Right cardiac atrium (tissue), 5 donors: ENCODE data around the gene COQ10B. TPM values are rescaled to one million over a fixed set of nuclear protein-coding genes. Genes with fewer than 3 reads are reported as not detected.

ENCODE experiments used
- ATAC-seq, 2 donors: fragments of 200-7000 bp; cut with Tn5 transposase; one replicate each; pipeline versions ENCODE4 v1.8.0 to v1.9.1; 2020; ENCODE audit warnings: moderate library complexity in 2 of 2, mild to moderate bottlenecking in 1 of 2
- DNase-seq, 3 donors: peaks; one replicate each; pipeline ENCODE4 v3.0.0-alpha.2; 2020
- H3K27ac ChIP-seq: one replicate; pipeline ENCODE4 v1.5.1; 2013; ENCODE audit warnings: mild to moderate bottlenecking, low read length, control low read depth, moderate library complexity
- H3K27me3 ChIP-seq: one replicate; pipeline ENCODE4 v1.6.1; 2013; ENCODE audit not compliant: control insufficient read depth, insufficient read depth
- H3K4me1 ChIP-seq: one replicate; pipeline ENCODE4 v1.6.1; 2013; ENCODE audit warnings: low read length; ENCODE audit not compliant: control insufficient read depth, insufficient read depth
- H3K4me3 ChIP-seq: one replicate; pipeline ENCODE4 v1.5.1; 2013; ENCODE audit warnings: low read length, control low read depth
- H3K9me3 ChIP-seq: one replicate; pipeline ENCODE4 v1.6.1; 2013; ENCODE audit warnings: low read length; ENCODE audit not compliant: control insufficient read depth
- WGBS: extraction: QIAGEN DNeasy Blood & Tissue Kit; methylation state at CpG from one replicate; pipeline ENCODE4 v1.1.7; 2013; 5-methylcytosine and 5-hydroxymethylcytosine counted together
- intact Hi-C, 4 donors: fragments of 100-400 bp; cut with DNase I; formaldehyde crosslinking; loops; one replicate each; pipeline versions ENCODE4 v1.11.0 to v1.14.0; 2022 to 2023
- polyA plus RNA-seq: library from polyadenylated mRNA; stranded (reverse); fragments of 200-250 nt; gene quantifications from one replicate; pipeline ENCODE4 v1.2.3, GENCODE V29; 2013
- total RNA-seq, 4 donors: library from RNA; stranded (reverse); fragmentation: NEBNext Ultra II Directional; extraction: Animal tissue kit (Norgen Biotek cat#: 25700); gene quantifications; one replicate each; pipeline ENCODE4 v1.2.1, GENCODE V29; 2021
- donor health status: healthy with polysubstance abuse.
- donor health status: DM: no; HTN: yes; CAD: no.
- donor health status: DM: no; HTN: no; CAD: no.
- donor health status: DM: no; HTN: yes; CAD: no; lungs with severe emphysema.
- donor health status: DM: yes; HTN: yes; CAD: no.

Gene COQ10B
- total and polyA plus RNA-seq, 5 donors: 24.8 to 37.0 (median 29.3) TPM

DNA sequence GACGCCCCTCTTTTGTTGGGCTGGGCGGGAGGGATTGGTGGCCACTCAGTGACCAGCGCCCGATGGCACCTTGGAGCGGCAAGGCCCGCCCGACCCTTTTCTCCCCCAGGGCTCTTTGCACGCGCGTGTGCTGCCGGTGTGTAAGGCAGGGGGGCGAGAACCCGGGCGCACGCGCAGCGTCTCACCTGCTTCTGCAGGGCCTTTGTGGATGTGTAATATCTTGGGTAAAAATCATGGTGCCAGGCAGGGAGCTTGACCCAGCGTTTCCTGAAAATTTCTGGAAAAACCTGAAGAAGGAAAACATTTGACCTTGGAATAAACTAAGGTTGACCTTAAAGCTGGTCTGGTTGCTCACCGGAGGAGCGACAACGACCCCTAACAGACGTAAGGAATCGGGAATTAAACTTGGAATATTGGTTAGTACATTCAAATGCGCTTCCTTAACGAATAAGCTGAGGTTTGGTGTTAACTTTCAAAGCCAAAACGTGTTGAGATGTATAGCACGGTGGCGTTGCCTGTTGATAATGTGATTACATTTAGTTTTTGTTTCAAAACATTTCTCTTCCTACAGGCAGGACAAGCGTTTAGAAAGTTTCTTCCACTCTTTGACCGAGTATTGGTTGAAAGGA is 47.3 kb downstream of the COQ10B start:
- peak; percentile 1 to 19 for ATAC-seq
- H3K9me3 ChIP-seq: no peaks in the 10 kb centered on the region
- no peaks in the 10 kb centered on the region for H3K27me3 ChIP-seq
- WGBS: under 1% methylated on average over 30 of the region's 30 CpGs
- peak overlapping the region; percentile 91 for H3K27ac ChIP-seq
- DNase-seq: no peak
- H3K4me3 ChIP-seq: peak overlapping the region; percentile 72
- intact Hi-C loops: no loop called here
- H3K4me1 ChIP-seq: peaks cover 4% of the 10 kb centered on the region

DNA sequence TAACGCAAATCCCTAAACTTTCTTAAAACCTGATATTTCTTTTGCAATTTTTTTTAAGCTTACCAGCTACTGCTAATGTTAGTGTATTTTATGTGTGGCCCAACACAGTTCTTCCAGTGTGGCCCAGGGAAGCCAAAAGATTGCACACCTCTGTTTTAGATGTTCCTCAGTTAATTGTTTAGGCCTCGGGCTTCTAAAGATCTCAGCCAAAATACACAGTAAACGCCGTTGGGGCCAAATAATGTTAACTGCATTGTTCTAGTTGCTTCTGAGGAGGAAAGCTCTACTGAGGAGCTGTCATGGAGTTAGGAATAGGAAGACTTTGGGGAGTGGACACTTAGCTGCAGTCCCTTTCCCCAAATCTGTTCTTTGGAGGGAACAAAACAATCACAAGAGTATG is 48.8 kb downstream of the COQ10B start:
- H3K27ac ChIP-seq: no peak overlapping the region
- no peak overlapping the region for H3K4me3 ChIP-seq
- no peak for DNase-seq
- ATAC-seq: no peak
- intact Hi-C loops: no loop called here
- H3K9me3 ChIP-seq: no peaks in the 10 kb centered on the region
- peaks cover 2% of the 10 kb centered on the region for H3K4me1 ChIP-seq
- H3K27me3 ChIP-seq: no peaks in the 10 kb centered on the region
- WGBS: 60% methylated on average over 4 of the region's 4 CpGs

DNA sequence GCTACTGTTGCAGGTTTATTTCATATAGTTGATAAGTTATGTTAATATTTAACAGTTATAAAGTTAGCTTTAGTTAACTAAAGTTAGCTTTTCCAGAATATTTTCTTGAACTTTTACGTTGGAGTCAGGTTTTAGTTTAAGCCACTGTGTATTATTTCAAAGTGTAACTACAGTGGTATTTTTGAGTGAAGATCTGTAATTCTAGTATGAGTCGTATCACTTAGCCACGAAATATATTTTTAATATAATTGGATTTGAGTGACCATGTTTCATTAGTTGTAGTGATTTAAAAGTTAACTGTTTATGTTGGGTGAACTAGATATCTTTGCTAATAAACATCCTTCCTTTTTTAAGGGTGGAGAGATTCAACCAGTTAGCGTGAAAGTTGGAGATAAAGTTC is 49.3 kb downstream of the COQ10B start:
- intact Hi-C loops: no loop called here
- ATAC-seq (no peak), DNase-seq (no peak)
- Histone ChIP-seq H3K4me1 (peaks cover 2% of the 10 kb centered on the region), H3K27me3 (no peaks in the 10 kb centered on the region), H3K9me3 (no peaks in the 10 kb centered on the region), H3K4me3 (no peak overlapping the region), H3K27ac (no peak overlapping the region)
- 81% methylated on average over 4 of the region's 4 CpGs for WGBS

DNA sequence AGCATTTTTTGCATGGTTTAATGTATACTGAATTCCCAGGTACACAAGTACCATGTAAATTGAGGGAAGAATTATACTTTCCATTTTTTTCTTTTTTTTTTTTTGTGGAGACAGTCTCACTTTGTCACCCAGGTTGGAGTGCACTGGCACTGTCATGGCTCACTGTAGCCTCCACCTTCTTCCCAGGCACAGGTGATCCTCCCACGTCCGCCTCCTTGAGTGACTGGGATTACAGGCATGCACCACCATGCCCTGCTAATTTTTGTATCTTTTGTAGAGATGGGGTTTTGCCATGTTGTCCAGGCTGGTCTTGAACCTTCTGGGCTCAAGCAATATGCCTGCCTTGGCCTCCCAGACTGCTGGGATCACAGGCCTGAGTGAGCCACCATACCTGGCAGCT is 50.6 kb downstream of the COQ10B start:
- no peaks in the 10 kb centered on the region for H3K9me3 ChIP-seq
- no peak overlapping the region for H3K27ac ChIP-seq
- H3K27me3 ChIP-seq: no peaks in the 10 kb centered on the region
- H3K4me3 ChIP-seq: no peak overlapping the region
- DNase-seq: no peak
- no peak for ATAC-seq
- WGBS: 97% methylated on average over 2 of the region's 2 CpGs
- intact Hi-C loops: no loop called here
- H3K4me1 ChIP-seq: peaks cover 2% of the 10 kb centered on the region

DNA sequence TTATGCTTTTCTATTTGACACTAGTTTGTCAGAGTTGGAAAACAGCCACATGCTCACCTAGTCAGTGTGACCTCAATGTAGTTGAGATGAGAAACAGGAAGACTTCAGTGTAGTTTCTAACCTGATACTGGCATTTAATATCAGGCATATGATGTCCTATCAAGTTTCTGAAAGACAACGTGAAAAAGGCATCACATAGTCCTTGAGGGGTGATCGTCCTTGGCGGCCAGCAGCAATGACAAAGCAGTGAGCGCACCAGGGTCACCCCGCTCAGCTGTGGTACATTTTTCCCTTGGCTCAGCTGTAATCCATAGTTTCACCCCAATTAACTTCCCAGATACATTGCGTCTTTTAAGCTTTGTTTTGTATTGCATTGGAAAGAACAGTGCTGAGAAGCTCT is 51.2 kb downstream of the COQ10B start:
- ATAC-seq (no peak), DNase-seq (no peak)
- Histone ChIP-seq H3K4me3 (no peak overlapping the region), H3K4me1 (peaks cover 2% of the 10 kb centered on the region), H3K27me3 (no peaks in the 10 kb centered on the region), H3K9me3 (no peaks in the 10 kb centered on the region), H3K27ac (no peak overlapping the region)
- WGBS: 89% methylated on average over 6 of the region's 6 CpGs
- intact Hi-C loops: no loop called here

DNA sequence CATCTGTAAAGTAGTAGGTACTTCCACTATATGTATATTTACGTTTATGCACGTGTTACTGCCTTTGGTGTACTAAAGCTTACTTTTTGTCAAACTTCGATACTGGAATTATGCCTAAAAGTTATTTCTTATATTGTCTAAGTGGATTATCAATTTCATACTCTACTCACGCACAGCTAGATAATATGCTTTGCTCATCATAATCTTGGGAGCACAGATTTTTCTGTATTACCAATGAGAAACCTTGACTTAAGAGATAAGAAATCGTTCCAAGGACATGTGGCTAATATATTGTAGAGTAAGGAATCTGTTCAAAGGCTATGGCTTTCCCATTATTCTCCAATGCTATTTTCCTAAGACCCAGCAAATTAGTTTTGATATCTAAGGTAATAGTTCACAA is 53.3 kb downstream of the COQ10B start:
- DNase-seq (no peak), ATAC-seq (no peak)
- H3K27ac ChIP-seq: no peak overlapping the region
- WGBS: 91% methylated on average over 5 of the region's 5 CpGs
- H3K4me1 ChIP-seq: peaks cover 2% of the 10 kb centered on the region
- no peak overlapping the region for H3K4me3 ChIP-seq
- H3K27me3 ChIP-seq: no peaks in the 10 kb centered on the region
- intact Hi-C loops: no loop called here
- no peaks in the 10 kb centered on the region for H3K9me3 ChIP-seq

DNA sequence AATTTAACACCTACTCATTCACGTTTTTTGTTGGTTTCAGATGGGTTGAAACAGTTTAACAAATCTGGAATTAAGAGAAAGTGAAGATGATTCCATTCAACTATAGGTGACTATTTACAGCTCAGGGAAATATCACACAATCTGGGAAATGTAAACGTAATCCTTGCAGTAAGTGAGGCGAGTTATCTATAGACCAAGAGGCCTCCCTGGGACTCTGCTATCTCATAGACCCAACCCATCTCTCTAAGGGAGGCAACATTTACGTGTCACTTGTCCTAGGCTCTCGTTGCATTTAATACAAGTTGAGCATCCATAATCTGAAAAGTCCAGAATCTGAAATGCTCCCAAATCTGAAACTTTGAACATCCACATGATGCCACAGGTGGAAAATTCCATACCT is 60.6 kb downstream of the COQ10B start:
- WGBS: 83% methylated on average over 5 of the region's 5 CpGs
- Histone ChIP-seq H3K9me3 (no peaks in the 10 kb centered on the region), H3K27me3 (no peaks in the 10 kb centered on the region), H3K4me3 (no peak overlapping the region), H3K4me1 (no peaks in the 10 kb centered on the region), H3K27ac (no peak overlapping the region)
- DNase-seq: no peak
- intact Hi-C loops: no loop called here
- ATAC-seq: no peak

DNA sequence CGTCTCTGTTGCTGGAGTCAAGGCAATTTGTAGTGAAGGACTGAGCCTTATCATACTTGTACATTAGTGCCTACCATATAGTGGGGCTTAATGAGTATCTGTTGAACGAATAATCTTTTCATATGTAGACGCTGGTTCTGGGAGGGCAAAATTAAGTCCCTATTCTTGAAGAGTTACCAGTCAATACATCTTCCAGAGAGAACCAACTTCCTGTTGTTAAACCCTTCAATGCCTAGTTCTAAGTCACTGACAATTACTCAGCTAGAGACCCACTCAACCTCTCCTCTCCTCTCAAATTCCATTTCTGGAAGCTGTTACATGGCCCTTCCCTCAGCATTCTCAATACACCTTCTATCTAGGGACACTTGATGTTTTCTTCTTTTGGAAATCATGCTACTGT is 61.4 kb downstream of the COQ10B start:
- no peaks in the 10 kb centered on the region for H3K27me3 ChIP-seq
- intact Hi-C loops: no loop called here
- H3K4me3 ChIP-seq: peak overlapping the region; percentile 71
- H3K4me1 ChIP-seq: no peaks in the 10 kb centered on the region
- DNase-seq: no peak
- 57% methylated on average over 3 of the region's 3 CpGs for WGBS
- H3K9me3 ChIP-seq: no peaks in the 10 kb centered on the region
- ATAC-seq: no peak
- peak overlapping the region; percentile 72 for H3K27ac ChIP-seq

DNA sequence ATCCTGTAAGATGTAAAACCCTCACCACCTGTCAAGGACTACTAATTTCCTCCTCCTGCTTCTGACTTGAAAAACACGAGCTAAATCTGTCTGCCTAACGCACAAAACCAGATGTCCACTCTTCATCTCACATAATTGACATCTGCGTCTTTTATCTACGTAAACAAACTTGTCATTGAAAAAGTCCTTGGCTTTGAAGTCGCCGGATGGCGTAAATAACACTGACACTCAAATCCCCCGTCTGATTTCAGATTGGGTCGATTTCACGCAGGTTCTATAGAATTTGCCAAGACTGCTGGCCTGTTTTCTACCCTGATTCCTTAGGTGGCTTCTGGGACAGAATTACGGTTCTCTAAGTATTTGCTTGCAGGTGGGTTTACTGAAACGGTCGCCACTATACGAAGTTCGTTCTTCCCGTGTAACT is 62.0 kb downstream of the COQ10B start:
- peak overlapping the region; percentile 72 for H3K27ac ChIP-seq
- H3K9me3 ChIP-seq: no peaks in the 10 kb centered on the region
- DNase-seq (no peak), ATAC-seq (no peak)
- intact Hi-C loops: no loop called here
- no peaks in the 10 kb centered on the region for H3K4me1 ChIP-seq
- H3K27me3 ChIP-seq: no peaks in the 10 kb centered on the region
- WGBS: 0% methylated on average over 16 of the region's 16 CpGs
- H3K4me3 ChIP-seq: peak overlapping the region; percentile 71

DNA sequence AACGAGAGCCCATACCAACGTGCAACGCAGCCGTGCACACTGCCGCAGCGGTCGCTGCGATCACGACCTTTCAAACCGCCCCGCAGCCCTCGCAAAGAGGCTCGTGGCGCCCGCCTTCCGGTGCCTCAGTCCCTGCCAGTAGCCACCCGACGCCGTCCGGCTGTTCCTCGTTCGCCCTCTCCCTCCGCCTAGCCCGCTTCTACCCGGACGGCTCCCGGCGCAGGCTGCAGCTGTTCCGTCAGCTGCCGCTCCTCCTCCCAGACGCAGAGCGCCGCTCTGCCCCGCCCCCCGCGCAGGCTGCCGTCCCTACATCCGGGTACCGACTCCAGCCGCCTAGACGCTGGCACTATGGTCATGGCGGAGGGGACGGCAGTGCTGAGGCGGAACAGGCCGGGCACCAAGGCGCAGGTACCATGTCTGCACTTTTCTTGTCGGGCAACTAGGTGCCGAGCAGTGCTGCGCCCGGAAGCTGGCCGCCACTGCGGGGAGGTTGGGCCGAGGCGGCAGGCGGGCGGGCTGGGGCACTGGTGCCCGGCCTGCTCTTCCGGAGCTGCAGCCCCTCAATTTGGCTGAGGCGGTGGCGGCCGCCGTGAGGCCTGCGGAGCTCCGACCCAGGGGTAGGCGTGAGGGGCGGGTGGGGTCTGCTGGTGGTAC is 62.5 kb downstream of the COQ10B start, which contains the start of gene MOB4:
MOB4 (plus strand) TSS at position 328 of the 654 bp plus-strand sequence; CDS start at position 349, 21 bp downstream.
- Histone ChIP-seq H3K9me3 (no peaks in the 10 kb centered on the region), H3K4me1 (no peaks in the 10 kb centered on the region), H3K27me3 (no peaks in the 10 kb centered on the region), H3K4me3 (peak within 1 kb of the TSS; percentile 71), H3K27ac (peak within 1 kb of the TSS; percentile 72)
- DNase-seq: peak; percentile 96 to 99 (median 98)
- WGBS: under 1% methylated on average over 66 of the region's 66 CpGs
- intact Hi-C loops: no loop called here
- peak; percentile 99 for ATAC-seq

DNA sequence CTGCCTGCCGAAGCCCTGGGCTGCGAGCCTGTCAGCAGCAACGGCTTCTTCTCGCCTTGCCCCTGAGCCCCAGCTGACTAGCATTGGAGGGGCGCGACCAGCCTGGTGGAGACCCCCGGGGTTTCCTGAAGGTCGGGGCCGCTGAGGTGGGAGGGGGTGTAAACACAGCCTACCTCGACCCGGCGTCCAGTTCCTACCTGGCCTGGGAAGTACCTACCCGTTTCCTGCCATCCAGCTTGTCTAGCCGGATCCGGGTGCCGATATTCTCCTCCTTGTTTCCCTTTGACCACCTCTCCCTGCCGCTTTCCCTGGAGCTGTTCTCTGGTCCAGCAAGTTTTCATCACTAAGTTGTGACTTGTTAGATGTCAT is 63.0 kb downstream of the COQ10B start:
- intact Hi-C loops: no loop called here
- Histone ChIP-seq H3K4me1 (no peaks in the 10 kb centered on the region), H3K9me3 (no peaks in the 10 kb centered on the region), H3K4me3 (peak overlapping the region; percentile 71), H3K27ac (peak overlapping the region; percentile 65), H3K27me3 (no peaks in the 10 kb centered on the region)
- peak in 1 of 2 donors; percentile 41 for ATAC-seq
- under 1% methylated on average over 17 of the region's 17 CpGs for WGBS
- DNase-seq: no peak
